Measurements from ENCODE around the gene ANKRD13B. TPM values are rescaled to one million over a fixed set of nuclear protein-coding genes. Genes with fewer than 3 reads are reported as not detected.

ANKRD13B gene
- total and polyA plus RNA-seq, 2 of the 13 experiments (the other 11 are each of a cell fraction or from before 2014, with no cell fraction given): 1.7 to 1.8 TPM

GRCh38 chr17:29569245-29569950, 23.5 kb upstream of the ANKRD13B start:
- H3K27ac ChIP-seq (ENCODE audit: extremely low read length, insufficient read depth, low read length): peak overlapping the region; percentile 56
- in situ Hi-C loops (cut with HindIII; ENCODE audit: extremely low pct_ligation_motif_present, low pct_unique_long_range_greater_than_20kb): no loop called here
- H3K4me2 ChIP-seq (ENCODE audit: low read depth, low read length): peak overlapping the region; percentile 85
- no peaks in the 10 kb centered on the region for H3K79me2 ChIP-seq (ENCODE audit: insufficient read depth, low read length)
- DNase-seq (ENCODE audit: low spot score): no peak
- WGBS (ENCODE audit: low lambda C conversion rate): 77% methylated on average over 13 of the region's 14 CpGs
- H3K4me1 ChIP-seq (ENCODE audit: insufficient read depth, low read length): peaks cover 36% of the 10 kb centered on the region
- ATAC-seq: peak; percentile 1; the same call in 2 of the 3 replicates
- CTCF ChIA-PET (ENCODE audit: low intra/inter-chr PET ratio, low total read pairs): interaction anchor here (1.3 kb wide), 1 partner anchor 11 kb away, joined by 3 read pairs; no protein-coding TSS in a partner anchor
- no peaks in the 10 kb centered on the region for H3K9me3 ChIP-seq (ENCODE audit: low read length)
- peak overlapping the region; percentile 79 for H3K9ac ChIP-seq (ENCODE audit: insufficient read depth, low read depth, low read length)
- peak overlapping the region; percentile 72 to 94 (median 84) for H3K4me3 ChIP-seq (replicated peaks in 1 of 3; ENCODE audit: insufficient read depth in 1 of 3, low read depth in 2 of 3, low read length in 3 of 3)
- no peak overlapping the region for H2AFZ ChIP-seq (ENCODE audit: low read length)
- POLR2A ChIA-PET: interaction anchor here (1.6 kb wide), 1 partner anchor 179 kb away, joined by 7 read pairs; the partner anchor contains the start of gene TAOK1
- intact Hi-C loops (cut with micrococcal nuclease; ENCODE audit: unreplicated experiment): loop anchor here (10.0 kb wide), 1 partner anchor 275 kb away; the partner anchor contains the start of gene NUFIP2
- no peaks in the 10 kb centered on the region for H4K20me1 ChIP-seq (ENCODE audit: insufficient read depth, low read length)
- H3K27me3 ChIP-seq (ENCODE audit: control insufficient read depth in 1 of 2, insufficient read depth in 2 of 2, low read length in 2 of 2): no peaks in the 10 kb centered on the region
- H3K36me3 ChIP-seq (replicated peaks in 1 of 2; ENCODE audit: control insufficient read depth in 1 of 2, insufficient read depth in 2 of 2, low read length in 2 of 2): no peaks in the 10 kb centered on the region; a peak in 1 of 5 replicates
- BruUV-seq (replicated peaks): no TSS peak
- FAIRE-seq: no peak
- TF ChIP-seq, protein P1, sequence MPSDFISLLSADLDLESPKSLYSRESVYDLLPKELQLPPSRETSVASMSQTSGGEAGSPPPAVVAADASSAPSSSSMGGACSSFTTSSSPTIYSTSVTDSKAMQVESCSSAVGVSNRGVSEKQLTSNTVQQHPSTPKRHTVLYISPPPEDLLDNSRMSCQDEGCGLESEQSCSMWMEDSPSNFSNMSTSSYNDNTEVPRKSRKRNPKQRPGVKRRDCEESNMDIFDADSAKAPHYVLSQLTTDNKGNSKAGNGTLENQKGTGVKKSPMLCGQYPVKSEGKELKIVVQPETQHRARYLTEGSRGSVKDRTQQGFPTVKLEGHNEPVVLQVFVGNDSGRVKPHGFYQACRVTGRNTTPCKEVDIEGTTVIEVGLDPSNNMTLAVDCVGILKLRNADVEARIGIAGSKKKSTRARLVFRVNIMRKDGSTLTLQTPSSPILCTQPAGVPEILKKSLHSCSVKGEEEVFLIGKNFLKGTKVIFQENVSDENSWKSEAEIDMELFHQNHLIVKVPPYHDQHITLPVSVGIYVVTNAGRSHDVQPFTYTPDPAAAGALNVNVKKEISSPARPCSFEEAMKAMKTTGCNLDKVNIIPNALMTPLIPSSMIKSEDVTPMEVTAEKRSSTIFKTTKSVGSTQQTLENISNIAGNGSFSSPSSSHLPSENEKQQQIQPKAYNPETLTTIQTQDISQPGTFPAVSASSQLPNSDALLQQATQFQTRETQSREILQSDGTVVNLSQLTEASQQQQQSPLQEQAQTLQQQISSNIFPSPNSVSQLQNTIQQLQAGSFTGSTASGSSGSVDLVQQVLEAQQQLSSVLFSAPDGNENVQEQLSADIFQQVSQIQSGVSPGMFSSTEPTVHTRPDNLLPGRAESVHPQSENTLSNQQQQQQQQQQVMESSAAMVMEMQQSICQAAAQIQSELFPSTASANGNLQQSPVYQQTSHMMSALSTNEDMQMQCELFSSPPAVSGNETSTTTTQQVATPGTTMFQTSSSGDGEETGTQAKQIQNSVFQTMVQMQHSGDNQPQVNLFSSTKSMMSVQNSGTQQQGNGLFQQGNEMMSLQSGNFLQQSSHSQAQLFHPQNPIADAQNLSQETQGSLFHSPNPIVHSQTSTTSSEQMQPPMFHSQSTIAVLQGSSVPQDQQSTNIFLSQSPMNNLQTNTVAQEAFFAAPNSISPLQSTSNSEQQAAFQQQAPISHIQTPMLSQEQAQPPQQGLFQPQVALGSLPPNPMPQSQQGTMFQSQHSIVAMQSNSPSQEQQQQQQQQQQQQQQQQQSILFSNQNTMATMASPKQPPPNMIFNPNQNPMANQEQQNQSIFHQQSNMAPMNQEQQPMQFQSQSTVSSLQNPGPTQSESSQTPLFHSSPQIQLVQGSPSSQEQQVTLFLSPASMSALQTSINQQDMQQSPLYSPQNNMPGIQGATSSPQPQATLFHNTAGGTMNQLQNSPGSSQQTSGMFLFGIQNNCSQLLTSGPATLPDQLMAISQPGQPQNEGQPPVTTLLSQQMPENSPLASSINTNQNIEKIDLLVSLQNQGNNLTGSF (CRISPR knock-in tag; IDR thresholded peaks at IDR 0.05): 0 out of 2 replicates have a peak, but pooled peaks have one; percentile 7
- TF ChIP-seq ZNF501 (CRISPR knock-in tag; IDR thresholded peaks at IDR 0.05) (peak; percentile 58; the same call in 1 of the 2 replicates), TEAD3 (CRISPR knock-in tag; optimal IDR thresholded peaks at IDR 0.05; ENCODE audit: borderline replicate concordance) (peak; percentile 7), ZNF430 (CRISPR knock-in tag; IDR thresholded peaks at IDR 0.05) (0 out of 2 replicates have a peak, but pooled peaks have one; percentile 38), ZNF619 (CRISPR knock-in tag; IDR thresholded peaks at IDR 0.05) (0 out of 2 replicates have a peak, but pooled peaks have one; percentile 4), GABPA (IDR thresholded peaks at IDR 0.05; ENCODE audit: low read depth, low read length) (no peak), GABPA (CRISPR knock-in tag; IDR thresholded peaks at IDR 0.05; ENCODE audit: low read depth) (no peak), ZNF350 (CRISPR knock-in tag; IDR thresholded peaks at IDR 0.05; ENCODE audit: borderline replicate concordance, low read depth) (0 out of 2 replicates have a peak, but pooled peaks have one; percentile 15), CENPBD1 (CRISPR knock-in tag; IDR thresholded peaks at IDR 0.05; ENCODE audit: borderline replicate concordance, low read depth) (no peak), ZFP36L1 (CRISPR knock-in tag; IDR thresholded peaks at IDR 0.05) (no peak), ZNF724P (CRISPR knock-in tag; IDR thresholded peaks at IDR 0.05; ENCODE audit: borderline replicate concordance) (0 out of 2 replicates have a peak, but pooled peaks have one; percentile 2), THAP11 (CRISPR knock-in tag; IDR thresholded peaks at IDR 0.05) (0 out of 2 replicates have a peak, but pooled peaks have one; percentile 5), ZNF747 (CRISPR knock-in tag; IDR thresholded peaks at IDR 0.05; ENCODE audit: borderline replicate concordance) (peak; percentile 41; the same call in 1 of the 2 replicates), PRDM10 (CRISPR knock-in tag; IDR thresholded peaks at IDR 0.05; ENCODE audit: low read depth) (no peak)

Data from HepG2 (cell line).